SJCRH30 (cell line): ENCODE data around the gene PWWP2A. TPM values are rescaled to one million over a fixed set of nuclear protein-coding genes. Genes with fewer than 3 reads are reported as not detected.
"Not testable (repeated sequence)": the region's sequence is repeated elsewhere in the genome, so short reads cannot be mapped to it uniquely, and the experiment has no call there.

Experiments
- DNase-seq, 2 experiments: peaks; one replicate each; pipeline ENCODE4 v3.0.0-alpha.2; 2015 to 2020
- H3K27ac ChIP-seq: fragments of 250-450 bp; sonication (Bioruptor Pico); 2 replicates; pipeline ENCODE4 v1.5.1; 2020; ENCODE audit warnings: mild to moderate bottlenecking, moderate library complexity
- H3K27me3 ChIP-seq: fragments of 250-450 bp; sonication (Bioruptor Pico); 2 replicates; pipeline ENCODE4 v1.5.1; 2020; ENCODE audit warnings: mild to moderate bottlenecking, moderate library complexity
- H3K36me3 ChIP-seq: fragments of 250-450 bp; sonication (Bioruptor Pico); 2 replicates; pipeline ENCODE4 v1.5.1; 2020; ENCODE audit warnings: mild to moderate bottlenecking, moderate library complexity
- H3K4me1 ChIP-seq: fragments of 250-450 bp; sonication (Bioruptor Pico); 2 replicates; pipeline ENCODE4 v1.5.1; 2020; ENCODE audit warnings: mild to moderate bottlenecking, moderate library complexity
- H3K4me3 ChIP-seq: fragments of 250-450 bp; sonication (Bioruptor Pico); 2 replicates; pipeline ENCODE4 v1.5.1; 2020; ENCODE audit warnings: mild to moderate bottlenecking, moderate library complexity
- H3K9me3 ChIP-seq: fragments of 250-450 bp; sonication (Bioruptor Pico); replicated peaks from 2 replicates; pipeline ENCODE4 v1.5.1; 2020; ENCODE audit warnings: mild to moderate bottlenecking, moderate library complexity
- total RNA-seq: library from RNA; depleted of rRNA; stranded (reverse); fragments of >200 nt; shearing (Covaris generic); gene quantifications from 2 replicates; pipeline ENCODE4 v1.2.3, GENCODE V29; 2014

Gene PWWP2A
- total RNA-seq, 1 experiment from 2014 or later: 27.3 TPM

- H3K4me1 ChIP-seq: peaks cover 5% of the 10 kb centered on the region; the same call in 1 of the 2 replicates
- H3K27me3 ChIP-seq: no peaks in the 10 kb centered on the region
- DNase-seq: no peak
- 0 out of 2 replicates have a peak, but pooled peaks cover under 1% of the 10 kb centered on the region for H3K36me3 ChIP-seq
- H3K4me3 ChIP-seq: no peak overlapping the region
- no peak overlapping the region for H3K27ac ChIP-seq
- H3K9me3 ChIP-seq: no peaks in the 10 kb centered on the region
Observed at GRCh38 chr5:160071516-160071915, 47.7 kb downstream of the PWWP2A start.

GRCh38 chr5:160069120-160069519, 50.1 kb downstream of the PWWP2A start:
- not testable (repeated sequence) for H3K9me3 ChIP-seq, H3K4me1 ChIP-seq, H3K4me3 ChIP-seq, H3K36me3 ChIP-seq, H3K27me3 ChIP-seq, H3K27ac ChIP-seq, DNase-seq

- Histone ChIP-seq H3K4me1 (no peaks in the 10 kb centered on the region), H3K27ac (no peak overlapping the region), H3K9me3 (no peaks in the 10 kb centered on the region), H3K36me3 (peaks cover 5% of the 10 kb centered on the region; the same call in 1 of the 2 replicates), H3K27me3 (no peaks in the 10 kb centered on the region), H3K4me3 (no peak overlapping the region)
- no peak for DNase-seq
Observed at GRCh38 chr5:160064995-160065614, 54.1 kb downstream of the PWWP2A start.

- H3K27ac ChIP-seq: no peak overlapping the region
- peaks cover 5% of the 10 kb centered on the region for H3K36me3 ChIP-seq
- H3K9me3 ChIP-seq: no peaks in the 10 kb centered on the region
- H3K4me1 ChIP-seq: no peaks in the 10 kb centered on the region
- H3K4me3 ChIP-seq: no peak overlapping the region
- DNase-seq: no peak
- no peaks in the 10 kb centered on the region for H3K27me3 ChIP-seq
Observed at GRCh38 chr5:160064417-160064810, 54.8 kb downstream of the PWWP2A start.

- no peaks in the 10 kb centered on the region for H3K4me1 ChIP-seq
- no peak overlapping the region for H3K4me3 ChIP-seq
- no peak overlapping the region for H3K27ac ChIP-seq
- H3K27me3 ChIP-seq: no peaks in the 10 kb centered on the region
- H3K36me3 ChIP-seq: peaks cover 15% of the 10 kb centered on the region
- DNase-seq: no peak
- H3K9me3 ChIP-seq: no peaks in the 10 kb centered on the region
Observed at GRCh38 chr5:160061770-160062169, 57.5 kb downstream of the PWWP2A start.

- H3K4me1 ChIP-seq: no peaks in the 10 kb centered on the region
- peaks cover 19% of the 10 kb centered on the region for H3K36me3 ChIP-seq
- H3K4me3 ChIP-seq: no peak overlapping the region
- no peaks in the 10 kb centered on the region for H3K9me3 ChIP-seq
- no peaks in the 10 kb centered on the region for H3K27me3 ChIP-seq
- no peak for DNase-seq
- no peak overlapping the region for H3K27ac ChIP-seq
Observed at GRCh38 chr5:160060001-160060400, 59.2 kb downstream of the PWWP2A start.

GRCh38 chr5:160057256-160057655, 62.0 kb downstream of the PWWP2A start:
- no peak overlapping the region for H3K27ac ChIP-seq
- no peak for DNase-seq
- no peaks in the 10 kb centered on the region for H3K4me1 ChIP-seq
- no peaks in the 10 kb centered on the region for H3K9me3 ChIP-seq
- no peak overlapping the region for H3K4me3 ChIP-seq
- H3K36me3 ChIP-seq: peaks cover 41% of the 10 kb centered on the region
- H3K27me3 ChIP-seq: no peaks in the 10 kb centered on the region

- Histone ChIP-seq H3K27me3 (no peaks in the 10 kb centered on the region), H3K9me3 (no peaks in the 10 kb centered on the region), H3K27ac (no peak overlapping the region), H3K4me3 (no peak overlapping the region), H3K36me3 (peaks cover 54% of the 10 kb centered on the region), H3K4me1 (no peaks in the 10 kb centered on the region)
- no peak for DNase-seq
Observed at GRCh38 chr5:160054831-160055230, 64.4 kb downstream of the PWWP2A start.

GRCh38 chr5:160054047-160054446, 65.2 kb downstream of the PWWP2A start:
- DNase-seq: no peak
- Histone ChIP-seq H3K9me3 (no peaks in the 10 kb centered on the region), H3K27me3 (no peaks in the 10 kb centered on the region), H3K4me1 (no peaks in the 10 kb centered on the region), H3K36me3 (peaks cover 51% of the 10 kb centered on the region), H3K4me3 (no peak overlapping the region), H3K27ac (no peak overlapping the region)

- peaks cover 29% of the 10 kb centered on the region for H3K36me3 ChIP-seq
- DNase-seq: no peak
Observed at GRCh38 chr5:160049099-160049498, 70.2 kb downstream of the PWWP2A start.

GRCh38 chr5:160048131-160048530, 71.1 kb downstream of the PWWP2A start:
- Histone ChIP-seq H3K4me3 (no peak overlapping the region), H3K27me3 (no peaks in the 10 kb centered on the region), H3K27ac (no peak overlapping the region), H3K36me3 (peaks cover 21% of the 10 kb centered on the region), H3K9me3 (no peaks in the 10 kb centered on the region), H3K4me1 (no peaks in the 10 kb centered on the region)
- DNase-seq: no peak

More at GRCh38 chr5:160049099-160049498, 70.2 kb downstream of the PWWP2A start:
- Histone ChIP-seq H3K27me3 (no peaks in the 10 kb centered on the region), H3K4me1 (no peaks in the 10 kb centered on the region), H3K4me3 (no peak overlapping the region), H3K27ac (no peak overlapping the region), H3K9me3 (no peaks in the 10 kb centered on the region)

GRCh38 chr5:160047423-160047822, 71.8 kb downstream of the PWWP2A start:
- Histone ChIP-seq H3K4me3 (no peak overlapping the region), H3K9me3 (no peaks in the 10 kb centered on the region), H3K4me1 (no peaks in the 10 kb centered on the region), H3K36me3 (peaks cover 17% of the 10 kb centered on the region), H3K27me3 (no peaks in the 10 kb centered on the region), H3K27ac (no peak overlapping the region)
- no peak for DNase-seq

GRCh38 chr5:160044967-160045366, 74.3 kb downstream of the PWWP2A start:
- DNase-seq: no peak
- H3K27ac ChIP-seq: no peak overlapping the region

GRCh38 chr5:160044391-160044804, 74.9 kb downstream of the PWWP2A start:
- no peak for DNase-seq
- Histone ChIP-seq H3K4me3 (no peak overlapping the region), H3K4me1 (no peaks in the 10 kb centered on the region), H3K9me3 (no peaks in the 10 kb centered on the region), H3K27me3 (no peaks in the 10 kb centered on the region), H3K36me3 (peaks cover 16% of the 10 kb centered on the region; the same call in 1 of the 2 replicates), H3K27ac (no peak overlapping the region)

More at GRCh38 chr5:160044967-160045366, 74.3 kb downstream of the PWWP2A start:
- Histone ChIP-seq H3K4me1 (no peaks in the 10 kb centered on the region), H3K4me3 (no peak overlapping the region), H3K36me3 (peaks cover 10% of the 10 kb centered on the region; the same call in 1 of the 2 replicates), H3K9me3 (no peaks in the 10 kb centered on the region), H3K27me3 (no peaks in the 10 kb centered on the region)

- DNase-seq: no peak
Observed at GRCh38 chr5:160042671-160043070, 76.6 kb downstream of the PWWP2A start.

More at GRCh38 chr5:160042671-160043070, 76.6 kb downstream of the PWWP2A start:
- Histone ChIP-seq H3K9me3 (no peaks in the 10 kb centered on the region), H3K27ac (no peak overlapping the region), H3K27me3 (no peaks in the 10 kb centered on the region), H3K36me3 (peaks cover 22% of the 10 kb centered on the region; the same call in 1 of the 2 replicates), H3K4me3 (no peak overlapping the region), H3K4me1 (no peaks in the 10 kb centered on the region)
